GM21423 (cell line): ENCODE results near the gene ISCU.

ENCODE experiments used
- ATAC-seq: cut with Tn5 transposase; IDR thresholded peaks from one replicate; pipeline ENCODE4 v1.9.1; 2021; ENCODE audit warnings: mild to moderate bottlenecking, moderate library complexity; ENCODE audit not compliant: unreplicated experiment

The ISCU gene

DNA sequence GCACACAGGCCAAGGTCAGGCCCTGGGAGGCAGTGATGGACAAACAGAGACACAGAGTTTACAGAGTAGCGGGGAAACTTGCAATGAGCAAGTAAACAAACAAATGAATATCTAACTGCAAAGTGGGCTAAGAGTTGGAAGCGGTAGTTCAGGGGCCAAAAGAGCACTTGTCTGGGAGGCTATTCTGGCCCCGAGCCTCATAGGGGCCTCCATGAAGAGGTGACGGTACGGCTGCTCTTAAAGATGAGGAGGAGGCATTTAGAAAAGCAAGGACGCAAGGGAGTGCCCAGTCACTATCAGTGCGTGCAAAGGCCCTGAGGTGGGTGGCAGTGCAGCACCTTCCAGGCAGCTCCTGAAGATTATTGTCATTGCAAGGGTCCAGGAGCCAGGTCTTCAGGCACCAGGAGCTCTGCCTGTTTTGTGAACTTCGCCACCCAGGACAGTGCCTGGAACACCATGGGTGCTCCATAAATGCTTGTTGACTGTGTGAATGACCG, 39.9 kb downstream of the ISCU start:
- ATAC-seq = no peak

GRCh38 chr12:108602976-108603704, 40.7 kb downstream of the ISCU start:
- ATAC-seq = no peak

- no peak for ATAC-seq
These were observed 41.3 kb downstream of the ISCU start for GRCh38 chr12:108603743-108604142.

DNA sequence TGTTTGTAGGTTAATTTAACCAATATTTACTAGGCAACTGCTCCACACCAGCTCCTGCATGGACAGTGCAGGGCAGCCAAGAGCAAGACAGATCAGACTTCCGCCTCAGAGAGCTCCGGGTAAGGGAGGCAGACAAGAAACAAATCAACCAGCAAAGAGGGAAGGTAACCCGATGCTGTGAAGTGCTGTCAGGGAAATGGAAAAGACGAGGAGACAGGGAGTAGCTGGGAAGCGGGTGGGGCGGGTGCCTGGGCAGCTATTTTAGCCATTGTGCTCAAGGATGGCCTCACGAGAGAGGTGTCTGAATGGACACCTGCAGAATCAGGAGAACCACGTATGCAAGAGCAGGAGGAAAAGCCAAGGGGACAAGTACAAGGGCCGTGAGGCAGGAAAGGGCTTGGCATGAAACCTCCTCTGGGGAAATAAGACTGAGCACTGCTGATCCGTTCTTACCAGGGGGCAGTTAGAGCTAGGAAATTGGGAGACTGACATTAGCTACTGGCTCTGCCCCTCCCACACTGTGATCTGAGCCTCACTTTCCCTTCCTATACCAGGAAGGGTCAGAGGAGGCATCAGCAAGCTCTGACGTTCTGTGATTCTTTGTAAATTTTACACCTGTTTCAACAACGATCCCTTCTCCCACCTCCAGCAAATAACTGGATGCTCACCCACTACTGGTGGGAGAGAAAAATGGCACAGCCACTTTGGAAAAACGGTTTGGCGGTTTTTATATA, 42.0 kb downstream of the ISCU start:
- ATAC-seq = no peak

- no peak for ATAC-seq
These were observed 42.7 kb downstream of the ISCU start for GRCh38 chr12:108605000-108605689.

DNA sequence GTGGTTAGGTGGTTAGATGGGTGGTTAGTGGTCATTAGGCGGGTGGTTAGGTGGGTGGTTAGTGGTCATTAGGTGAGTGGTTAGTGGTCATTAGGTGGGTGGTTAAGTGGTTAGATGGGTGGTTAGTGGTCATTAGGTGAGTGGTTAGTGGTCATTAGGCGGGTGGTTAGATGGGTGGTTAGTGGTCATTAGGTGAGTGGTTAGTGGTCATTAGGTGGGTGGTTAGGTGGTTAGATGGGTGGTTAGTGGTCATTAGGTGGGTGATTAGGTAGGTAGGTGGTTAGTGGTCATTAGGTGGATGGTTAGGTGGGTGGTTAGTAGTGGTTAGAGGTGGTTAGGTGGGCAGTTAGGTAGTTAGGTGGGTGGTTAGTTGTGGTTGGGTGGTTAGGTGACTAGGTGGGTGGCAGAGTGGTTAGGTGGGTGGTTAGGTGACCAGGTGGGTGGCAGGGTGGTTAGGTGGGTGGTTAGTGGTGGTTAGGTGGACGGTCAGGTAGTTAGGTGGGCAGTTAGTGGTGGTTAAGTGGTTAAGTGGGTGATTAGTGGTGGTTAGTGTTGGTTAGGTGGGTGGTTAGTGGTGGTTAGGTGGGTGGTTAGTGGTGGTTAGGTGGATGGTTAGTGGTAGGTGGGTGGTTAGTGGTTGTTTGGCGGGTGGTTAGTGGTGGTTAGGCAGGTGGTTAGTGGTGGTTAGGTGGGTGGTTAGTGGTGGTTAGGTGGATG, 43.5 kb downstream of the ISCU start:
- no peak for ATAC-seq

- ATAC-seq = no peak
These were observed 44.1 kb downstream of the ISCU start for GRCh38 chr12:108606492-108606891.

DNA sequence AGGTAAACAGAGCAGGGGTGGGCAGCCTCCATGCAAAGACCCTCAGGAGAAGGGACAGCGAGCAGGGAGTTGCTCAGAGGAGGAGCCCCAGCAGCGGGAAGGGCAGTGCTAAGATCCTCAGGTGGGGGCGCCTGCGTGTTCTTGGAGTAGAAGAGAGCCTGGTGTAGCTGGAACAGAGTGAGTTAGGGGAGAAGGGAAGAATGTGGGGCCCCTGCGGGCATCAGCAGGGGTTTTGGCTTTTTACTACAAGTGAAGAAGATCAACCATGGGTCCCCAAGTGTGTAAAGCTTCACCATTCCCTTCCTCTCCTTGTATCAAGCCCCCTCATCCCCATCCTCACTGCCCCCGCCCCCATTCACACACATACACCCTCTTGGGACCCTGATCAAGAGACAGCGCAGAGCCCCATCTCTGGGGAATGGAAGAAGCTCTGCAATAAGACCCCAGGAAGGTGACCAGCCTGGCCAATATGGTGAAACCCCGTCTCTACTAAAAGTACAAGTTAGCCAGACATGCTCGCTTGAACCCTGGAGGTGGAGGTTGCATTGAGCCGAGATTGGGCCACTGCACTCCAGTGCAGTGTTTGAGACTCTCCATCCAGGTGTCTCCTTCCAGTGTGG, 45.7 kb downstream of the ISCU start:
- ATAC-seq = no peak

DNA sequence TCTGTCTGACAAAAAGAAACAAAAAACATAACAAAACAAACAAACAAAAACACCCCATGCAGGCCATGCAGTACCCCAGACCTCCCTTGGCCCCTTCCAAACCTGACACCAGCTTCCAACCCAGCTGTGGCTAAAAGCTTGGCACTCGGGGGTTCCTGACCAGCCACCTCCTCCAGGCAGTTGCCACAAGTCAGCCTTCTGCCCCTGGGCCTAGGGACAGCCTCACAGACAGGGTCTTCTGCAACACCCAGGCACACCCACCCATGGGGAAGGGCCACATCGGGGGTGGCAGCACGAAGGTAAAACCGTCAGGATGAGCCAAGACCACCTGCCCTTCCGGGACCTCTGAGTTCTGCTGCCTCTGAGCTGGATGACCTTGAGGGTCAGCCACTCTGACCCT, 46.2 kb downstream of the ISCU start:
- no peak for ATAC-seq

DNA sequence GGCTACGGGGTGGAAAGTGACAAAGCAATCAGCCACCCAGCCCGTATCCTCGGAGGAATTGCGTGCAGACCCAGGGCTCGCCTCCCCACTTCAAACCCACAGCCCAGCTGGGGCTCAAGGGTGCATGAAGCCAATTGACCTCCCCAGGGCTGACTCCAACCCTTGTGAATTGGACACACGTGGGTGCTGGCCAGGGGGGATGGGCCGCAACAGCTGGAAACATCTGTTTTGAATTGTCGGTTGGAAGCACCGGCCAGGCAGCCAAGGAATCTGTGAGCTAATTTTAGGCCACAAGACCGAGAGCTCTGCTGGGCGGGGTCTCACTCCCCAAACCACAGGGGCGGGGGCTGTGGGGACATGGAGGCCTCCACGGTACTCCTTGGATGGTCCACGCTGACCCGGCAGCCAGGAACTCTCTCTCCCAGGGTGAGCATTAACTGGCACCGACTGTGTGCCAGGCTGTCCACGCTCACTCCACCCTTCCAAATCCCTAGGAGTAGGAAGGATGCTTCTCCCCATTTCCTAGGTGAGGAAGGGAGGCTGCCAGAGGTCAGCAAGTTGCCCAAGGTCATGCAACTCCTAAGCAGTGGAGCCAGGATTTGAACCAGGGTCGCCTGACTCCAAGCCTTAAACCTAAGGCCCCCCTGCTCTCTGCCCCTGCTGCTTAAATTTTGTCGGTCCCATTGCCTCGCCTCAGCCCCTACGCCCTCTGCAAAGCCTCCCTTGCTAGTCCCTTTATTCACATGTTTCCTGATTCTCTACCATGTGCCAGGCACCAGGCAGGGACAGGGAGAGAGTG, 47.3 kb downstream of the ISCU start:
- no peak for ATAC-seq

DNA sequence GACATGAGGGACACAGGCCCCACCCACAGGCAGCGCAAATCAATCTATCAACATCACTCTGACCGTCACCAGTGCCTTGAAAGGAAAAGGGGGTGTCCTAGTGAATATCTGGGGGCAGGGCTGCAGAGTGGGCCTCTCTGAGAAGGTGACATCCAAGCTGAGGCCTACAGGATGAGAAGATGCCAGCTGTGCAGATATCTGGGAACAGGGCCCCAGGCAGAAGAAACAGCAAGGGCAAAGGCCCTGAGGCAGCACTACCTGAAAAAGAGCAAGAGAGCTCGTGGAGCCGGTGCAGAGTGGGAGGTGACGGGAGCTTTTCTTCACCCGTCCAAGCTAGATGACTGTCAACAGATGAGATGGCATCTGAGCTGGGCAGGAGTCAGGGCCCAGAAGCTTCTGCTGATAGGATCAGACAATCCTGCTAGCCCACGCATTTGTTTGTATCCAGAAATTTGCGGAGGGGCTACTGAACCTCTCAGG, 48.0 kb downstream of the ISCU start:
- ATAC-seq = no peak

DNA sequence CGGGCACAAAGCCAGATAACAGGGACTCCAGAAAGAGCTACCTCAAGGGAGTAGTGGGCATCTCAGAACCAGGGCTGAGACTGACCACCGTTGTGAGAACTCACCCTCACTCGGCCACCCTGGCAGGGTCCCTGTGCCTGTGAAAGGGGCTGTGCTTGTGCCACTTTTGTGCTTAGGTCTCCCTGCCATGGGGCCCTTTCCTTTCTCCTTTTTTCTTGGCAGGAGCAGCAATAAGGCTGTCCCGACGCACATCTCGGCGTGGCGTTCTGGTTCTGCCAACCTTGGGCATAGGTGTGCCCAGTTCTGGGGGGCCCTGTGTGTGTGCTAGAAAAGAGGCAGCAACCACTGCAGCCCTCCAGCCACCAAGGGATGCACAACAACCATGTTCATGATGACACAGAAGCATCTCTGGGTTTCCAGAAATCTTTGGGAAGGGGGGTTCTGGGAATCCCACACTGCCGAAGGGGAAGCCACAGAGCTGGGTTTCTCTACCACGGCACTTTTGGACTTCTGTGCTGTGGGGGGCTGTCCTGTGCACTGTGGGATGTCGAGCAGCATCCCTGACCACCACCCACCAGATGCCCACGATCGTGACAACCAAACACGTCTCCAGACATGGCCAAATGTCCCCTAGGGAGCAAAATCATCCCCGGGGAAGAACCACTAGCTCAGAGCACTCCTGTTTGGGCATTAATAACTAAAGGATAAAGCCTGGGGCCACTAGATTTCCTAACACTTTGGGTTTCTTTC, 48.6 kb downstream of the ISCU start:
- no peak for ATAC-seq

DNA sequence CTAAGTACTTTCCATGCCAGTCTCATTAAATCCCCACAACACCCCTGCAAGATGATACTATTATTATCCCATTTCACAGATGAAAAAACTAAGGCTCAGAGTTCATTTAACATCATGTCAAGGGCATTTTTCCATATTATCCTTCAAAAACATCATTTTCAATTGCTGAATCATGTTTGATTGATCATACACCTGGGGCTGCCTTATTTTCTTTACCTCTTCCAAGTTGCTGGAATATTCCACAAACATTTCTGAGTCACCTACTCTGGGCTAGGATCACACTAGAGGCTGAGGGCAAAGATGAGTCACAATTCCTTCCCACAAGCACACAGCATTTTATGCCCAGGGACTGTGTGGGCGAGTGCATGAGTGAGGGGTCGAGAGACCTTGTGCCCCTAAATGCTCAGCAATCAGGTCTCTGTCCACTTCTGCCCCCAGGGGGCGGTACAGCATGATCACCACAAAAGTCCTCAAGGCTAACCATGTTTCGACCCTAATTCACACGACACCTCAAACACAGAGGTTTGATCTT, 49.6 kb downstream of the ISCU start:
- no peak for ATAC-seq

- no peak for ATAC-seq
These were observed 50.4 kb downstream of the ISCU start for GRCh38 chr12:108612788-108613282.

GRCh38 chr12:108613548-108613947, 51.2 kb downstream of the ISCU start:
- ATAC-seq = no peak

DNA sequence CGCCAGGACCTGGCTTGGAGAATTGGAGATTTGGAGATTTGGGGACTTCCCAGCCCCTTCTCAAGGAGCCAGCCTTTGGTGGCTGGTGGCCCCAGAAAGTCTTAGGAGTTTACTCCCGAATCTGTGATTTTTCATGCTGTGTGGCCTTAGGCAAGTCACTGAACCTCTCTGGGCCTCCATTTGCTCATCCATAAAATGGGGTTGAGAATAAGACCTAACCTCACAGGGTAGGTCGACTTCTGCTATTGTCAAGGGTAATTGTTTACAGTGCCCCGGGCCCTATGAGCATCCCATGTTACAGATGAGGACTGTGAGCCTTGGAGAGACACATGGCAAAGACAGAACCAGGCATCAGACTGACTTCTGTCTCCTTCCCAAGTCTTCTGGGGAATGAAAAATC, 51.6 kb downstream of the ISCU start:
- no peak for ATAC-seq

- ATAC-seq = no peak
These were observed 52.2 kb downstream of the ISCU start for GRCh38 chr12:108614639-108615038.

GRCh38 chr12:108615918-108616317, 53.5 kb downstream of the ISCU start:
- no peak for ATAC-seq

DNA sequence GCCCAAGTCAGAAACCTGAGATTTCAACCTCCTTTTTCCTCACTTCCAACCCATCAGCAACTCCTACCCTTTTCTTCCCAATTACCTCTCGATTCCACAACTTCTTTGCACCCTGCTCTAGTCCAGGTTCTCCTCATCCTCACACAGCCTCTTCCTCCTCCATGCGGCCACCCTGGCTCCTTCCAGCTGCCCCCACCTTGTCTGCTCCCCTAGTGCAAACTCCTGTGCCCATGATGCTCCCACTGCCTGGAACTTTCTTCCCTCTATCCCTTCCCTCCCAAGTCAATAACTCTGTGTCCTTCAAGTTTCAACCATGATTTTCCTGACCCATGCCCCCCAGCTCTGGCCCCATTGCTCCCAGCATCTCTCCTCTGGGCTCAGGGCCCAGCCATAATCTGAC, 54.0 kb downstream of the ISCU start:
- no peak for ATAC-seq
